Inflammatory macrophage treated with lipopolysaccharide for 4 hours (primary cell): ENCODE data around the gene NR2E1.

Experiments used
- DNase-seq: peaks from one replicate; pipeline ENCODE4 v3.0.0-alpha.2; 2020

NR2E1 gene

GRCh38 chr6:108156180-108156937 lies 9.5 kb upstream of the NR2E1 start:
- no peak for DNase-seq

DNA sequence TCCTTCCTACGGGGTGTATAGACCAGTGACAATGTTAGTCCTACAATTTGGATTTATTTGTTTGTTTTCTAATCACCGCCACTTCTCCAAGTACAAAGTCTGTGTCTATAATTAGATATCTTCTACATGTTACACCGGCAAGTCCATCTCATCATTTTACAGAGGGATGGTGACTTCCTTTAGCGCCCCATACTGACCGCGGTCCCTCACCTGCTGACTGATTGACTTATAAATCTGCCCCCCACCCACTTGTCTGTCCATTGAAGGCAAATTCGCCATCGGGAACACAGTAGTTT lies 8.9 kb upstream of the NR2E1 start:
- DNase-seq = no peak

DNA sequence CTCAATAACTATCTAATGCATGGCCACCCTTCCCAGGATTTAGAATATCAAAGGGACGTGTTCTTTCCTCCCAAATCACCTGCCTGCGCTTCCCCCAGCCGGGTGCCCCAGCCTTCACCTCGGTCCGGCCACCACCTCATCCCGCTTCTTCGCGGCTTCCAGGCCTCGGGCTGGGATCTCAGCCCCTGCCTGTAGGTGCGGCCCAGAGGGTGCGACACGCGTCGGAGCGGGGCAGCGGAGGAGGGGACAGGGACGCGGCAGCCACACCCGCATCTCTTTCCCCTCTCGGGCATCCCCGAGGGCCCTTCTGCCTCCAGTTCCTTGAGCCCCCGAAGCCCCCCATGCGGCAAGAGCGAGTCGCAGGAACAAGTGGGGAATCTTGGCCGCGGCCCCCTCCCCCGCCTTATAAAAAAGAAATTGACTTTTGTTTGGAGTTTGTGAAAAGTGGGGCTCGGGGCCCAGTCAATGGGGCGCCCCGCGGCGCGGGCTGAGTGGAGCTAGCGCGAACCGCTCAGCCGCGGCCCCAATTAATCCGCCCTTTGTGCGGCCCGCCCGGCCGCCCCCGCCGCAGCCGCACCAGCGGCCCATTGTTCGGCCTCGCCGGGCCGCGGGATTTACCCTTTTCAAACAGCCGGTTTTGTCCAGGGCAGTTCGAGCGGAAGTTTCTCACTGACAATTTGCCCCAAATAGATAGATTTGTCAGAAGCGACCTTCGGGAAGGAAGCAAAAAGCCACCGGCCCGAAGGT lies 8.4 kb upstream of the NR2E1 start:
- no peak for DNase-seq

GRCh38 chr6:108157981-108158525 lies 7.8 kb upstream of the NR2E1 start:
- DNase-seq = no peak

- DNase-seq = no peak
These were observed 5.8 kb upstream of the NR2E1 start for GRCh38 chr6:108159981-108160380.

- no peak for DNase-seq
These were observed 4.0 kb upstream of the NR2E1 start for GRCh38 chr6:108161724-108162282.

DNA sequence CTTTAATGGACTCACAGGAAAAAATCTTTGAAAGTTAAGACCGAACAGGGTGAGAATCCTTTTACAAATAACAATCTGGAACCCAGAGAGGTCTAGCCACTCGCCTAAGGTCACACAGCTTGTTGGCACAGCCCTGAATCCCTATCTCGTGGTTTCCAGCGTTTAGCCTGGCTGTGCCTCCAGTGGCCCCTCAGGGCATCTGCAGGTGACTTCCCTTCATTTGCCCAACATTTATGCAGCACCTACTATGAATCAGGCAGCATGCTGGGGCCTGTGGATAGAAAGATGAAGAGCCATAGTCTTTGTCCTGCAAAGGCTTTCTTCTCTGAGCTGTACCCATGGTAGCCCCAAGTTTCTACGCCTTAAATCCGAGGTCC lies 2.6 kb upstream of the NR2E1 start:
- DNase-seq = no peak

GRCh38 chr6:108163644-108164542 lies 1.9 kb upstream of the NR2E1 start:
- DNase-seq = no peak

DNA sequence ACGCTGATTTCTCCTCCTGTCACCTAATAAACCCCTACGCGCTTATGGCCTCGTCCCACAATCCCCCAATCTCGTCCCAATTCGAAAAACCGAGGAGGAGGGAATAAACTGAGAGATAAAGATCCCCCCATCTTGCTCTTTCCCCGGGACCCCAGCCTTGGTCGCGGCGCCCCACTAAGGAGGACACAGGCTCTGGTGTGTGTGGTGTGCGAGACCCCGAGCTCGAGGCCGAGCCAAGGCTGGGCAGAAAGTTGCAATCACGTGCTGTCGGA lies 1.3 kb upstream of the NR2E1 start:
- DNase-seq = no peak

DNA sequence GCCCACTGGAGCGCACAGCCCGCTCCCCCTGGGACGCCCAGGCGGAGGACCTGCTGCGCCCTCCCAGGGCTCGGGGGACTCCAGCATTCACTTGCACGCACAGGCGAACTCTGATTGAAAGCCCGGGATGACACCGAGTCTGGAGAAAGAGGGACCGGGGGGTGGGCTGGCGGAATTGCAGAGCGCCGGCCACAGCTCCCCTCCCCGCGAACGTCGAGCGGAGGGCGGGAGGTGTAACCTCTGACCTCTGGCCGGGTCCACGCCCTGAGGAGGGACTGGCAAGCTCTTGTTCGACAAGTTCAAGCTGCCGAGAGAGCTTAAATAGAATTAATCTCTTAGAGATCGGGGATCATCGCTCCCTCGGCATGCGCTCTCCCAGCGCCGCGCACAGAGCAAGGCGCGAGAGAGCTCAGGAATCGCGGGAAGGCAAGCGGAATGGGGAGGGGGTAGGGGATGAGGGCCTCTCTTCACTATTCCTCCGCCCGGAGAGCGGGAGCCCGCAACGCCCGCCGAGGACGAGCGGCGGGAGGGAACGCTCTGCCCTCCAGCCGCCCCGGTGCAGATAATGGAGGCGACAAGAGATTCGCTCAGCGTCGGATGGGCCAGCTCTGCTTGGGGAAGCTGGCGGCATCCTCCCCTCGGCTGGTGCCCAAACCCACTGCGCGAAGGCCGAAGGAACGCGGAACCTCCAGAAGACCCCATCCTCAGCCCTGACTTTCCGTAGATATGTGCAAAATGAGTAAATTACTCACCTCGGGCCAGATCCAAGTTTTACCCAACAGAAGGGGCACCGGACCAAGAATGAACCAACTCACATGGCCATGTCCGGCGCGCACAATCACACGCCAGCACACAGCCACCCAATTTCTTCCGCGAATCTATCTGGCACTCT lies 761 bp upstream of the NR2E1 start:
- DNase-seq = no peak

- DNase-seq = no peak
These were observed 1.0 kb downstream of the NR2E1 start for GRCh38 chr6:108166664-108167448.

GRCh38 chr6:108167449-108168089 lies 1.7 kb downstream of the NR2E1 start:
- DNase-seq = no peak

- DNase-seq = no peak
These were observed 2.3 kb downstream of the NR2E1 start for GRCh38 chr6:108168090-108168463.

- DNase-seq = peak; percentile 39
These were observed 3.0 kb downstream of the NR2E1 start for GRCh38 chr6:108168501-108169463.

- DNase-seq = no peak
These were observed 3.9 kb downstream of the NR2E1 start for GRCh38 chr6:108169464-108170331.

- no peak for DNase-seq
These were observed 4.8 kb downstream of the NR2E1 start for GRCh38 chr6:108170332-108171290.

GRCh38 chr6:108171291-108171917 lies 5.6 kb downstream of the NR2E1 start:
- DNase-seq = no peak
